ENCODE results near the gene SEPTIN5. TPM values are rescaled to one million over a fixed set of nuclear protein-coding genes. Genes with fewer than 3 reads are reported as not detected.

Gene SEPTIN5
- polyA plus RNA-seq, 2 of the 4 experiments (the other 2 are of a cell fraction) = 4.6 to 12.6 TPM

DNA sequence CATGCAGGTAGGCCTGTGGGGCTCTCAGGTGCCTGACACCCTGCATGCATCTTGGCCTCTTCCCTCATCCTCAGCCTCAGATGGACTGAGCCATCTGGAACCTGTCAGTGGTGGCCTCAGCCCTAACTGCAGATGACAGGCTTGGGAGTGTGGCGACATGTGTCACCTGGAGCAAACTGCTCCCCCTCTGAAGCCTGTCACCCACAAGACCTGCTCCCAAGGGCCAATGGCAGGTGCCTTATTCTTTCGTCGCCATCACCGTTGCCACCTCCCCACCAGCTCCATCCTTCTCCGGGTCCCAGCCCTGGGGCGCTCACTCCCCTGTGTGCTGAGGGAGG is 3.6 kb upstream of the SEPTIN5 start:
- H3K4me1 ChIP-seq = peaks cover 5% of the 10 kb centered on the region; the same call in 1 of the 3 replicates
- no peak for DNase-seq (ENCODE audit: low read depth in 1 of 2, low spot score in 1 of 2)
- H3K27ac ChIP-seq = no peak overlapping the region
- WGBS (ENCODE audit: missing lambda C conversion rate) = 98% methylated on average over 5 of the region's 6 CpGs
- CTCF ChIA-PET = interaction anchor here (1.2 to 1.5 kb wide), 3 partner anchors 8 to 81 kb away, joined by 3 to 6 read pairs (median 3); no protein-coding TSS in a partner anchor
- H3K4me3 ChIP-seq = no peak overlapping the region
- no peak for FAIRE-seq
- H3K4me2 ChIP-seq = no peak overlapping the region
- POLR2A ChIA-PET = no interaction called here
- TF ChIP-seq, protein P1, sequence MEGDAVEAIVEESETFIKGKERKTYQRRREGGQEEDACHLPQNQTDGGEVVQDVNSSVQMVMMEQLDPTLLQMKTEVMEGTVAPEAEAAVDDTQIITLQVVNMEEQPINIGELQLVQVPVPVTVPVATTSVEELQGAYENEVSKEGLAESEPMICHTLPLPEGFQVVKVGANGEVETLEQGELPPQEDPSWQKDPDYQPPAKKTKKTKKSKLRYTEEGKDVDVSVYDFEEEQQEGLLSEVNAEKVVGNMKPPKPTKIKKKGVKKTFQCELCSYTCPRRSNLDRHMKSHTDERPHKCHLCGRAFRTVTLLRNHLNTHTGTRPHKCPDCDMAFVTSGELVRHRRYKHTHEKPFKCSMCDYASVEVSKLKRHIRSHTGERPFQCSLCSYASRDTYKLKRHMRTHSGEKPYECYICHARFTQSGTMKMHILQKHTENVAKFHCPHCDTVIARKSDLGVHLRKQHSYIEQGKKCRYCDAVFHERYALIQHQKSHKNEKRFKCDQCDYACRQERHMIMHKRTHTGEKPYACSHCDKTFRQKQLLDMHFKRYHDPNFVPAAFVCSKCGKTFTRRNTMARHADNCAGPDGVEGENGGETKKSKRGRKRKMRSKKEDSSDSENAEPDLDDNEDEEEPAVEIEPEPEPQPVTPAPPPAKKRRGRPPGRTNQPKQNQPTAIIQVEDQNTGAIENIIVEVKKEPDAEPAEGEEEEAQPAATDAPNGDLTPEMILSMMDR (IDR thresholded peaks at IDR 0.05) = no peak
- TF ChIP-seq FOSB (CRISPR knock-in tag; IDR thresholded peaks at IDR 0.05) (no peak), KDM5A (IDR thresholded peaks at IDR 0.05) (no peak), RCOR1 (IDR thresholded peaks at IDR 0.05; ENCODE audit: low read depth, low read length) (no peak), ZNF302 (CRISPR knock-in tag; IDR thresholded peaks at IDR 0.05) (no peak), CHD4 (IDR thresholded peaks at IDR 0.05; ENCODE audit: borderline replicate concordance) (no peak), GATA3 (IDR thresholded peaks at IDR 0.05; ENCODE audit: borderline replicate concordance) (no peak), MAFK (IDR thresholded peaks at IDR 0.05; ENCODE audit: partially characterized antibody) (no peak)
- TF ChIP-seq, protein P2, sequence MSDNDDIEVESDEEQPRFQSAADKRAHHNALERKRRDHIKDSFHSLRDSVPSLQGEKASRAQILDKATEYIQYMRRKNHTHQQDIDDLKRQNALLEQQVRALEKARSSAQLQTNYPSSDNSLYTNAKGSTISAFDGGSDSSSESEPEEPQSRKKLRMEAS (IDR thresholded peaks at IDR 0.05) = no peak
- TF ChIP-seq, protein P3, sequence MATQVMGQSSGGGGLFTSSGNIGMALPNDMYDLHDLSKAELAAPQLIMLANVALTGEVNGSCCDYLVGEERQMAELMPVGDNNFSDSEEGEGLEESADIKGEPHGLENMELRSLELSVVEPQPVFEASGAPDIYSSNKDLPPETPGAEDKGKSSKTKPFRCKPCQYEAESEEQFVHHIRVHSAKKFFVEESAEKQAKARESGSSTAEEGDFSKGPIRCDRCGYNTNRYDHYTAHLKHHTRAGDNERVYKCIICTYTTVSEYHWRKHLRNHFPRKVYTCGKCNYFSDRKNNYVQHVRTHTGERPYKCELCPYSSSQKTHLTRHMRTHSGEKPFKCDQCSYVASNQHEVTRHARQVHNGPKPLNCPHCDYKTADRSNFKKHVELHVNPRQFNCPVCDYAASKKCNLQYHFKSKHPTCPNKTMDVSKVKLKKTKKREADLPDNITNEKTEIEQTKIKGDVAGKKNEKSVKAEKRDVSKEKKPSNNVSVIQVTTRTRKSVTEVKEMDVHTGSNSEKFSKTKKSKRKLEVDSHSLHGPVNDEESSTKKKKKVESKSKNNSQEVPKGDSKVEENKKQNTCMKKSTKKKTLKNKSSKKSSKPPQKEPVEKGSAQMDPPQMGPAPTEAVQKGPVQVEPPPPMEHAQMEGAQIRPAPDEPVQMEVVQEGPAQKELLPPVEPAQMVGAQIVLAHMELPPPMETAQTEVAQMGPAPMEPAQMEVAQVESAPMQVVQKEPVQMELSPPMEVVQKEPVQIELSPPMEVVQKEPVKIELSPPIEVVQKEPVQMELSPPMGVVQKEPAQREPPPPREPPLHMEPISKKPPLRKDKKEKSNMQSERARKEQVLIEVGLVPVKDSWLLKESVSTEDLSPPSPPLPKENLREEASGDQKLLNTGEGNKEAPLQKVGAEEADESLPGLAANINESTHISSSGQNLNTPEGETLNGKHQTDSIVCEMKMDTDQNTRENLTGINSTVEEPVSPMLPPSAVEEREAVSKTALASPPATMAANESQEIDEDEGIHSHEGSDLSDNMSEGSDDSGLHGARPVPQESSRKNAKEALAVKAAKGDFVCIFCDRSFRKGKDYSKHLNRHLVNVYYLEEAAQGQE (IDR thresholded peaks at IDR 0.05) = no peak
- H3K9me3 ChIP-seq = no peaks in the 10 kb centered on the region
- no peak for ATAC-seq

DNA sequence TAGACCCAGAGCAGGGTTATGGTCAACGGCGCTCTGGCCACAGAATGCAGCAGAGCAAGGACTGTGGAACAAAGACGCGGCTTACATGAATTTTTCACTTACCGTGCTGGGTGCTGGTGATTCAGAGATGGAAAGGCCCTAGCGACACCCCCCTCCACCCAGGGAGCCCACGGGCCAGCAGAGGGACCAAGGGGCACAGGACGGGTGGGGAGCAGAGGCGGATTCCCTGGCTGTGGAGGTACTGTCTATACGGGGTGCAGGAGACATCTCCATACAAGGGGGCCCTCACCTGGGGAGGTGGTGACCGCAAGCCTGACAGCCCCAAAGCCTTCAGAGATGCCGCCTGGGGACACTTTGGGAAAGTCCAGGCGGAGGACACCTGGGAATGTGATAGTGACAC is 1.1 kb upstream of the SEPTIN5 start:
- FAIRE-seq = no peak
- WGBS (ENCODE audit: missing lambda C conversion rate) = 92% methylated on average over 9 of the region's 13 CpGs
- ATAC-seq = no peak
- H3K4me1 ChIP-seq = peaks cover 5% of the 10 kb centered on the region; the same call in 1 of the 3 replicates
- ChIA-PET POLR2A (no interaction called here), CTCF (interaction anchor here (1.2 kb wide), 1 partner anchor 11 kb away, joined by 3 read pairs; no protein-coding TSS in a partner anchor)
- H3K9me3 ChIP-seq = no peaks in the 10 kb centered on the region
- H3K4me3 ChIP-seq = no peak overlapping the region
- H3K27ac ChIP-seq = no peak overlapping the region
- no peak overlapping the region for H3K4me2 ChIP-seq
- no peak for DNase-seq (ENCODE audit: low read depth in 1 of 2, low spot score in 1 of 2)
- TF ChIP-seq RAD21 (conservative IDR thresholded peaks at IDR 0.05 in 1 of 2, IDR thresholded peaks at IDR 0.05 in 1 of 2) (no peak), PHF8 (IDR thresholded peaks at IDR 0.05; ENCODE audit: borderline replicate concordance, low read depth) (no peak), RNF2 (IDR thresholded peaks at IDR 0.05; ENCODE audit: borderline replicate concordance, low read depth) (no peak), NPAS2 (CRISPR knock-in tag; IDR thresholded peaks at IDR 0.05; ENCODE audit: borderline replicate concordance) (no peak), TP53 (CRISPR knock-in tag; IDR thresholded peaks at IDR 0.05) (no peak), ZFP36 (IDR thresholded peaks at IDR 0.05; ENCODE audit: borderline replicate concordance, partially characterized antibody) (no peak), SREBF2 (IDR thresholded peaks at IDR 0.05) (no peak), JUNB (IDR thresholded peaks at IDR 0.05) (no peak)

All from A549 (cell line).